OCI-LY1 (cell line): Measurements from ENCODE around the gene PCBD1.

Experiments
- H2AFZ ChIP-seq: fragments of 200-600 bp; sonication (generic), shearing (Covaris generic); 2 replicates; pipeline ENCODE4 v1.6.0; 2014; ENCODE audit warnings: antibody characterized with exemption, mild to moderate bottlenecking, low read length
- H3F3A ChIP-seq: fragments of 200-600 bp; sonication (generic), shearing (Covaris generic); 2 replicates; pipeline ENCODE4 v1.6.0; 2014; ENCODE audit warnings: mild to moderate bottlenecking, antibody characterized with exemption, low read length, moderate library complexity; ENCODE audit not compliant: insufficient read depth
- H3K27ac ChIP-seq: fragments of 200-600 bp; sonication (generic); 2 replicates; pipeline ENCODE4 v1.5.1; 2014; ENCODE audit warnings: low read length, mixed run types, mild to moderate bottlenecking, low read depth; ENCODE audit not compliant: poor library complexity, severe bottlenecking
- H3K27me3 ChIP-seq: fragments of 200-600 bp; sonication (generic); 2 replicates; pipeline ENCODE4 v1.6.0; 2014; ENCODE audit warnings: antibody characterized with exemption, mild to moderate bottlenecking, low read length, moderate library complexity; ENCODE audit not compliant: insufficient read depth
- H3K36me3 ChIP-seq: fragments of 200-600 bp; sonication (generic); 2 replicates; pipeline ENCODE4 v1.6.1; 2014; ENCODE audit warnings: mild to moderate bottlenecking, antibody characterized with exemption, low read length, moderate library complexity, mixed read lengths; ENCODE audit not compliant: insufficient read depth
- H3K4me1 ChIP-seq: fragments of 200-600 bp; sonication (generic); 2 replicates; pipeline ENCODE4 v1.5.1; 2014; ENCODE audit warnings: mild to moderate bottlenecking, low read length, moderate library complexity; ENCODE audit not compliant: insufficient read depth, severe bottlenecking
- H3K4me2 ChIP-seq: fragments of 200-600 bp; sonication (generic), shearing (Covaris generic); 2 replicates; pipeline ENCODE4 v1.6.1; 2014; ENCODE audit warnings: low read length
- H3K4me3 ChIP-seq: fragments of 200-600 bp; sonication (generic); 2 replicates; pipeline ENCODE4 v1.5.1; 2014; ENCODE audit warnings: low read length, low read depth, mild to moderate bottlenecking, mixed read lengths; ENCODE audit not compliant: poor library complexity, severe bottlenecking
- H3K79me2 ChIP-seq: fragments of 200-600 bp; shearing (Covaris generic); 2 replicates; pipeline ENCODE4 v1.6.1; 2016; ENCODE audit warnings: mixed run types, low read length, mixed read lengths; ENCODE audit not compliant: insufficient read depth
- H3K9ac ChIP-seq: fragments of 200-600 bp; sonication (generic), shearing (Covaris generic); 2 replicates; pipeline ENCODE4 v1.6.1; 2014; ENCODE audit warnings: mild to moderate bottlenecking, low read length, mixed read lengths
- H3K9me2 ChIP-seq: fragments of 200-600 bp; sonication (generic), shearing (Covaris generic); 2 replicates; pipeline ENCODE4 v1.6.1; 2014; ENCODE audit warnings: low read depth, mild to moderate bottlenecking, low read length, mixed read lengths
- H3K9me3 ChIP-seq: fragments of 200-600 bp; shearing (Covaris generic); 2 replicates; pipeline ENCODE4 v1.6.1; 2014; ENCODE audit warnings: low read length, mixed read lengths
- H4K20me1 ChIP-seq: fragments of 200-600 bp; sonication (generic), shearing (Covaris generic); 2 replicates; pipeline ENCODE4 v1.6.0; 2016; ENCODE audit warnings: mild to moderate bottlenecking, low read length; ENCODE audit not compliant: insufficient read depth
- CTCF ChIP-seq: fragments of 200-600 bp; sonication (generic), shearing (Covaris generic); IDR thresholded peaks from 2 replicates; pipeline ENCODE4 v1.5.1; 2017; ENCODE audit warnings: mild to moderate bottlenecking, antibody characterized with exemption, low read length, moderate library complexity, mixed read lengths
- EZH2 ChIP-seq: fragments of 200-600 bp; sonication (generic), shearing (Covaris generic); IDR thresholded peaks from 2 replicates; pipeline ENCODE4 v1.8.0; 2017; ENCODE audit warnings: borderline replicate concordance, mixed run types, mild to moderate bottlenecking, antibody characterized with exemption, low read length, moderate library complexity, mixed read lengths

Gene PCBD1

GRCh38 chr10:70837660-70838059 is 50.7 kb downstream of the PCBD1 start:
- H3K36me3 ChIP-seq: peaks cover 17% of the 10 kb centered on the region

GRCh38 chr10:70836319-70836718 is 52.0 kb downstream of the PCBD1 start:
- Histone ChIP-seq H3K36me3 (peaks cover 17% of the 10 kb centered on the region), H3K4me1 (no peaks in the 10 kb centered on the region), H3K4me3 (no peak overlapping the region), H2AFZ (no peak overlapping the region), H3K27ac (no peak overlapping the region), H3K9ac (no peak overlapping the region), H3K79me2 (no peaks in the 10 kb centered on the region), H3F3A (no peaks in the 10 kb centered on the region), H3K9me2 (no peaks in the 10 kb centered on the region), H3K27me3 (no peaks in the 10 kb centered on the region), H3K4me2 (no peak overlapping the region), H4K20me1 (no peaks in the 10 kb centered on the region), H3K9me3 (peaks cover 2% of the 10 kb centered on the region; the same call in 1 of the 2 replicates)
- TF ChIP-seq EZH2 (no peak), CTCF (no peak)

More at GRCh38 chr10:70837660-70838059, 50.7 kb downstream of the PCBD1 start:
- H3K9me2 ChIP-seq: no peaks in the 10 kb centered on the region
- no peak overlapping the region for H2AFZ ChIP-seq
- no peaks in the 10 kb centered on the region for H3K79me2 ChIP-seq
- TF ChIP-seq CTCF: no peak
- no peak for TF ChIP-seq EZH2
- H3K9ac ChIP-seq: no peak overlapping the region
- no peaks in the 10 kb centered on the region for H3K27me3 ChIP-seq
- no peaks in the 10 kb centered on the region for H3K4me1 ChIP-seq
- no peaks in the 10 kb centered on the region for H3F3A ChIP-seq
- no peak overlapping the region for H3K4me2 ChIP-seq
- peaks cover 2% of the 10 kb centered on the region; the same call in 1 of the 2 replicates for H3K9me3 ChIP-seq
- H3K4me3 ChIP-seq: no peak overlapping the region
- no peaks in the 10 kb centered on the region for H4K20me1 ChIP-seq
- no peak overlapping the region for H3K27ac ChIP-seq

- Histone ChIP-seq H3K27ac (no peak overlapping the region), H3K79me2 (no peaks in the 10 kb centered on the region), H3F3A (no peaks in the 10 kb centered on the region), H3K9ac (no peak overlapping the region), H2AFZ (no peak overlapping the region), H3K4me2 (no peak overlapping the region), H3K4me1 (no peaks in the 10 kb centered on the region), H3K4me3 (no peak overlapping the region), H3K9me3 (peaks cover 2% of the 10 kb centered on the region; the same call in 1 of the 2 replicates), H3K27me3 (no peaks in the 10 kb centered on the region), H3K9me2 (no peaks in the 10 kb centered on the region), H4K20me1 (no peaks in the 10 kb centered on the region), H3K36me3 (peaks cover 21% of the 10 kb centered on the region)
- TF ChIP-seq CTCF: no peak
- no peak for TF ChIP-seq EZH2
Measured at GRCh38 chr10:70834441-70835151, 53.8 kb downstream of the PCBD1 start.
